ENCODE results near the gene VPS26A.

DNA sequence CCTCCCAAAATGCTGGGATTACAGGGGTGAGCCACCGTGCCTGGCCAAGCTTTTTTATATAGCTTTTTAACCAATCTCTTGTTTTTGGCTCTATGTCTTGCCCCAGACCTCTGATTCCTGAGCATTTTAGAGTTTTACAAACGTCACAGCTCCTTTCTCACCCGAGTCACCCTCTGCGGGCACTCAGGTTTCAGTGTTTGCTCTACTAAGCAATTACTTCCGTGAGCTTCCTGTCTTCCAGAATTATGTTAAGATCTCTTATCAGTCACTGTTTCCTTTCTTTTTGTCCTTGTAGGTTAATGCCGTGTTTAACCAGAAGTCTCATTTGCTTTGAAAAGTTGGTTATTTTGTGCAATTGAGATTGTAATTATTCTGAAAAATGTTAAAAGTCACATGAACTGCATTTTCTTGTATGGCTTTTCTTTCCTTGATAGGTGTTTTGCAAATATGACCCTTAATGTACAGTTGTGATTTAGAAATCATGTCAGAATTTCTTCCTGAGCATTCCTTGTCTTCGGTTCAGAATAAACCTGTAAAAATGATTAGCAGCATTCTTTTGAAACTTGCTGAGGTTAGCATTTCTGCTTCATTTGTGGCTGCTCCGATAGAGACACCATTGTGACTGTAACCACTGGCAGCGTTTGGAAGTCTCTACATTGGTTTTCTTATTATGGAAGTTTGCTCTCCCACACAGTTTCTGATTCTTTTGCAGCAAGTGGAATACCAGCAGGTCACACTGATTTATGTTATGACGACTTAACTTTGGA, 91.6 kb downstream of the VPS26A start:
- TF ChIP-seq, protein P1, sequence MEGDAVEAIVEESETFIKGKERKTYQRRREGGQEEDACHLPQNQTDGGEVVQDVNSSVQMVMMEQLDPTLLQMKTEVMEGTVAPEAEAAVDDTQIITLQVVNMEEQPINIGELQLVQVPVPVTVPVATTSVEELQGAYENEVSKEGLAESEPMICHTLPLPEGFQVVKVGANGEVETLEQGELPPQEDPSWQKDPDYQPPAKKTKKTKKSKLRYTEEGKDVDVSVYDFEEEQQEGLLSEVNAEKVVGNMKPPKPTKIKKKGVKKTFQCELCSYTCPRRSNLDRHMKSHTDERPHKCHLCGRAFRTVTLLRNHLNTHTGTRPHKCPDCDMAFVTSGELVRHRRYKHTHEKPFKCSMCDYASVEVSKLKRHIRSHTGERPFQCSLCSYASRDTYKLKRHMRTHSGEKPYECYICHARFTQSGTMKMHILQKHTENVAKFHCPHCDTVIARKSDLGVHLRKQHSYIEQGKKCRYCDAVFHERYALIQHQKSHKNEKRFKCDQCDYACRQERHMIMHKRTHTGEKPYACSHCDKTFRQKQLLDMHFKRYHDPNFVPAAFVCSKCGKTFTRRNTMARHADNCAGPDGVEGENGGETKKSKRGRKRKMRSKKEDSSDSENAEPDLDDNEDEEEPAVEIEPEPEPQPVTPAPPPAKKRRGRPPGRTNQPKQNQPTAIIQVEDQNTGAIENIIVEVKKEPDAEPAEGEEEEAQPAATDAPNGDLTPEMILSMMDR (IDR thresholded peaks at IDR 0.05), result no peak
- TF ChIP-seq EP300 (IDR thresholded peaks at IDR 0.05) (no peak), POLR2AphosphoS5 (IDR thresholded peaks at IDR 0.05) (no peak), POLR2A (IDR thresholded peaks at IDR 0.05) (no peak)
